Hematopoietic multipotent progenitor cell treated with erythropoietin and hydrocortisone succinate and interleukin-3 and kit ligand, for 15 days (in vitro differentiated cells): Measurements from ENCODE around the gene PLEKHA7.
A peak's percentile ranks its signal among the peaks of the same experiment; 100 is the strongest.
"Not testable (repeated sequence)": the region's sequence is repeated elsewhere in the genome, so short reads cannot be mapped to it uniquely, and the experiment has no call there.

Source experiments
- DNase-seq: peaks from one replicate; pipeline ENCODE4 v3.0.0-alpha.2; 2015; ENCODE audit warnings: low spot score

Gene PLEKHA7

GRCh38 chr11:17014321-17014832 lies at the start of gene PLEKHA7:
Gene PLEKHA7 (minus strand): TSS chr11:17014414. CDS start chr11:17014401, 13 bp downstream.
- no peak for DNase-seq

DNA sequence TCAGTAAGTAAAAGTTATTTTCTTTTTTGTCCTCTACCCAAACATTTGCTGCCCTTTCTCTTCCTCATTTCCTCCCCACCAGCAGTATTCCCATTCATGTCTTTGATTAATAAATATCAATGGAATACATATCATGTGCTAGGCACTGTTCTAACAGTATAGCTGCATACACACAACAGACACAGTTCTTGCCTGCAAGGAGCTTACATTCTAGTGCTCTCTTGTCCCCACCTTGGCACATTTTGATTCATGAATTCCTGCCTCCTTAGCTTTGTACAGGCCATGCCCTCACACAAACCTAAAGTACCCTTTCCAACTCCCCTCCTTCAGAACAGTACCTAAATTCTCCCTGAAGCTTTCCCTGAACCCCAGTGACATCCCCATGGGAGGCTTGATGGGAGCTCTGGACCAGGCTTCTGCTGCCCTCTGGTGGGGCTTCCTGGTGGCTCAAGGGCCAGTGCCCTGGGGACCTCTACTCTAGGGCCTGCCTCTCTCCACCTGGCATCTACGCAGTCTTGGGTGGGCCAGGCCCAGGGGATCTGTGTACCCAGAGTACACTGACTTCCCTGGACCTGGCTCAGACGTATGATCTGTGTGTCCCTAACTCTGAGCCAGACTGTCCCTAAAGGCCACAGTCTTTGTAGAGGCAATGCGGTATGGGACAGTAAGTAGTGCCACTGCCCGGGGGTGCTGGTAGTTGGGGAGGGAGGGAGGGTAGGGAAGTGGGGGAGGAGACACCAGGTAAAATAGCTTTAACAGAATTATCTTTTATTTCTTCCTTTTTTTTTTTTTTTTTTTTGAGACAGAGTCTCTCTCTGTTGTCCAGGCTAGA lies 49.2 kb upstream of the PLEKHA7 start:
- peak; percentile 30 for DNase-seq

- not testable (repeated sequence) for DNase-seq
Measured at GRCh38 chr11:17051146-17051545, 36.9 kb upstream of the PLEKHA7 start.

DNA sequence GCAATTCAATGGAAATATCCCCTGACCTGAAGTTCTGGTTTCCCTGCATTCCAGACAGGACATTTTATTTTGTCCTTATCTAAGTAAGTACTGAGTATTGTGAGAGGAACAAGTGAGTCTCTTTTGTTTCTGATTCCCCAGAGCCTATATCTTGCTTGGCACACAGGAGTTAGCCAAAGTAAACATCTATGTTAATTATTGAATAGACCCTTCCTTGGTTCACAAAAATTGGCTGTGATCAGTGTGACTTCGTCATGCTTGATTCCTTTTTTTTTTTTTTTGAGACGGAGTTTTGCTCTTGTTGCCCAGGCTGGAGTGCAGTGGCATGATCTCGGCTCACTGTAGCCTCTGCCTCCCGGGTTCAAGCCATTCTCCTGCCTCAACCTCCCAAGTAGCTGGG lies 34.3 kb upstream of the PLEKHA7 start:
- not testable (repeated sequence) for DNase-seq

DNA sequence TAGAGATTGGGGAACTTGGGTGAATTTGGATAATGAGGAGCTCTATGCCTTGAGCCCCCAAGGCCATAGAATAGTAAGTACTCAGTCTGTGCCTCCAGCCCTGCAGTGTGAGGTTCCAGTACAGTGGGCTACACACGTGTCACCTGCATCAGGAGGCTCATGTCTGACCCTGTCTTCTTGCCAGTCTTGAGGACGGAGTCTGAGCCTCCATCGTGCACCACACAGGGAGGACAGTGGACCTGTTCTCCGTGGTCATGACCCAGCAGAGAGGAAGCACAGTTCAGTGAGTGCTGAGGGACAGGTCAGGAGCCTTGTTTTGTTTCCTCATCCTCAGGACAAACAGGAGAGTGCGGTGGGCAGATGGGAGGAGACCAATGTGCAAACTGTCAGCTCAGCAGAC lies 32.5 kb upstream of the PLEKHA7 start:
- DNase-seq, result no peak

- no peak for DNase-seq
Measured at GRCh38 chr11:17036666-17037658, 22.7 kb upstream of the PLEKHA7 start.

DNA sequence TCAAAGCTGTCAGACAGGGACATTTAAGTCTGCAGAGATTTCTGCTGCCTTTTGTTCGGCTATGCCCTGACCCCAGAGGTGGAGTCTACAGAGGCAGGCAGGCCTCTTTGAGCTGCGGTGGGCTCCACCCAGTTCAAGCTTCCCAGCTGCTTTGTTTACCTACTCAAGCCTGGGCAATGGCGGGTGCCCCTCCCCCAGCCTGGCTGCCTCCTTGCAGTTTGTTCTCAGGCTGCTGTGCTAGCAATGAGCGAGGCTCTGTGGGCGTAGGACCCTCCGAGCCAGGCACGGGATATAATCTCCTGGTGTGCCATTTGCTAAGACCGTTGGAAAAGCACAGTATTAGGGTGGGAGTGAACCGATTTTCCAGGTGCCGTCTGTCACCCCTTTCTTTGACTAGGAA lies 19.8 kb upstream of the PLEKHA7 start:
- DNase-seq, result not testable (repeated sequence)

GRCh38 chr11:17026487-17027082 lies 12.4 kb upstream of the PLEKHA7 start:
- DNase-seq, result no peak

GRCh38 chr11:17024924-17025323 lies 10.7 kb upstream of the PLEKHA7 start:
- DNase-seq, result no peak

GRCh38 chr11:17021511-17021910 lies 7.3 kb upstream of the PLEKHA7 start:
- no peak for DNase-seq

DNA sequence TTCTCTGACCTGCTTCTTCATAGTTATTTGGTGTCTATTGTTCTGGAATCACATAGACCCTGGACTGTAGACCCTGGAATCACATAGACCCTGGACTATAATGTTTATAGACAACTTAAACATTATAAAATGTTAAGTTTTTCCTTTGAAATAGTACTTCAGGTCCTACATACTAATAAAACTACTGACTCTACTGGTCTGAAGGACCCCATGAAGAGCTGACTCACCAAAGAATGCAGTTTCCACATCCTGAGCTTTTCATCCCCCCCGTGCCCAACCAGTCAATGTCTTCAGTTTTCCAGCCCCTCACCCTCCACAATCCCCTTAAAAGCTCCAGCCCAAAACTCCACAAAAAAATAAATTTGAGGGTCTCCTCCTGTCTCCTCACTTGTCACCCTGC lies 6.6 kb upstream of the PLEKHA7 start:
- no peak for DNase-seq

- no peak for DNase-seq
Measured at GRCh38 chr11:17019232-17019631, 5.0 kb upstream of the PLEKHA7 start.

DNA sequence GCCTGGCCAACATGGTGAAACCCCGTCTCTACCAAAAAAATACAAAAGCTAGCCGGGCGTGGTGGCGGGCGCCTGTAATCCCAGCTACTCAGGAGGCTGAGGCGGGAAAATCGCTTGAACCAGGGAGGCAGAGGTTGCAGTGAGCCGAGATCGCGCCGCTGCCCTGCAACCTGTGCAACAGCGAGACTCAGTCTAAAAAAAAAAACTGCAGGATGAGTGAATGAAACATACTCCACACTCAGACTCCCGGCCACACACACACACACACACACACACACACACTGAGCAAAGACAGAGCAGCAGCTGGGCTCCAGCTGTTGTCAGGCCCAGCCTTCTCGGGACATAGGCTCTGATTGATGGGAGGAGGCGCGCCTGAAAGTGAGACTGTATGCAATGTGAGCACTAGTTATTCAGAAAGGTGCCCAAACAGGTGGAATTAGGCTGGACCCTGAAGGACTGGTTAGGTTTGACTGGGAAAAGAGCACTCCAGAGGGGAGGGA lies 1.5 kb upstream of the PLEKHA7 start:
- DNase-seq, result no peak

GRCh38 chr11:17014833-17015626 lies 816 bp upstream of the PLEKHA7 start:
- no peak for DNase-seq

DNA sequence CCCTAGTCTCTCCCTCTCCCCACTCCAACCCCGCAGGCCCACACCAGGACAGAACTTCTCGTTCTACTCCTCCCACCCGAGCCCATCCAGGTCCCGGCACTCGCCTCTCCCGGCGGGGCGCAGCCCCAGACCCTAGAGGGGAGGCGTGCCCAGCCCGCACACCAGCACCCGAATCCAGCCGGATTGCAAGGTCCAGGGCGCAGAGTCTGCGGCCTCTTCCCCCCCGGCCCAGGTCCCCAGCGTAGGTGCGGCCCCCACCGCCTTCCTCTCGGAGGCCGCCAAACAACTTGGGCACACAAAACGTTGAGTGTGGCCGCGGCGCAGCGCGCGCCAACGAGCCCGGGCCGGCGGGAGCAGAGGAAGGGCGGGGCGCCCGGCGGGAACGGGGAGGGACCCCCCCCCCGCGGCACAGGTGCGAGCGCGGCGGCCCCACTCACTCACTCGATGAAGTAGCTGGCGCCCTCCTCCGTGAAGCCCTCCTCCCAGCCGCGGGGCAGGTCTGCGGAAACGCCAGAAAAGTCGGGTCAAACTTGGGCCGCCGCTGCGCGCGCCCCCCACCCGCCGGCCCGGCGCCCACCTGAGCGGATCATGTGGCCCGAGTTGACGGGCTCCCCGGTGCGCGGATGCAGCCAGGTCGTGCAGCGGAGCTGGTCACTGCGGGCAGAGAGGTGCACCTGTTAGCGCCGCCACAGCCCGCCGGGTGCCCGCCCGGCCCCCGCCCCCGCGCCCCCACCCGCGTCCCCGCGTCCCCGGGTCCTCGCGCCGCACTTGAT lies 480 bp downstream of the PLEKHA7 start:
- no peak for DNase-seq

DNA sequence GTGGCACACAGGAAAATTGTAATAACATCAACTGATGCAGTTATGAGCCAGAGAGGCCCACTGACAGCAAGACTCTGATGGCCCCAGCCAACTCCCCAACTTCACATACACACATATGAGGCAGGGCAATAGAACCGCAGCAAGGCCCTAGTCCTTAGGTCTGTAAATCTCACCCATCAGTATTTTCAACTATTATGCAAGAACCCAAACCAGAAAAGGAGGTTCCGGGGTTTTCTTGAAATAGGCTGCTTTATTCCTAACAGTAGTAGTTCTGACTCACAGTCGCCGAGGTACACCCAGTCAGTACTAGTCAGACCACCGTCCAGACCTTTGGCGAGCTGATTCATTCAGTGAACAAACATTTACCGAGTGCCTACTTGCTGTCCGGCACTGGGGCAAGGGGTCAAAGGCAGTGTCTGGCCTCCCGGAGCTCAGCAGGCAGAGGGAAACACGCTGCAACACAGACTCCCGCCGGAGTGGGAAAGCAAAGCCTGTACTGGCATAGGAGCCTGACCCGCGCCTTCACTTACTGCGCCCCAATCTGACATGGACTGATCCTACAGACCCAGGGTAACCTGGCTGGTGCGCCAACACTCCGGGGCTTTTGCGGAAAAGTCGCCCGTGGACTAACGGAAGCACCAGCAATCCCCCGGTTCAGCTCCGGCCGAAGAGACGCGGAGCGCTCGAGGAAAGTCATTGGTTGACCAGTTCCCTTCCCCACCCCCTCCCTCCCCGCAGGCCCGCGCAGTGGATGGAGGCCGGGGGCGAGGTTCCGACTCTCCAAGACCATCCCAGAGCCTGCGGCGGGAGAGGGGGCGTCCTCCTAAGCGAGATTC lies 1.3 kb downstream of the PLEKHA7 start:
- DNase-seq, result no peak

GRCh38 chr11:17012179-17012578 lies 2.0 kb downstream of the PLEKHA7 start:
- DNase-seq, result no peak

- no peak for DNase-seq
Measured at GRCh38 chr11:17010851-17011420, 3.3 kb downstream of the PLEKHA7 start.

GRCh38 chr11:17008099-17008498 lies 6.1 kb downstream of the PLEKHA7 start:
- no peak for DNase-seq
